ENCODE measurements around the gene ZCCHC7.

DNA sequence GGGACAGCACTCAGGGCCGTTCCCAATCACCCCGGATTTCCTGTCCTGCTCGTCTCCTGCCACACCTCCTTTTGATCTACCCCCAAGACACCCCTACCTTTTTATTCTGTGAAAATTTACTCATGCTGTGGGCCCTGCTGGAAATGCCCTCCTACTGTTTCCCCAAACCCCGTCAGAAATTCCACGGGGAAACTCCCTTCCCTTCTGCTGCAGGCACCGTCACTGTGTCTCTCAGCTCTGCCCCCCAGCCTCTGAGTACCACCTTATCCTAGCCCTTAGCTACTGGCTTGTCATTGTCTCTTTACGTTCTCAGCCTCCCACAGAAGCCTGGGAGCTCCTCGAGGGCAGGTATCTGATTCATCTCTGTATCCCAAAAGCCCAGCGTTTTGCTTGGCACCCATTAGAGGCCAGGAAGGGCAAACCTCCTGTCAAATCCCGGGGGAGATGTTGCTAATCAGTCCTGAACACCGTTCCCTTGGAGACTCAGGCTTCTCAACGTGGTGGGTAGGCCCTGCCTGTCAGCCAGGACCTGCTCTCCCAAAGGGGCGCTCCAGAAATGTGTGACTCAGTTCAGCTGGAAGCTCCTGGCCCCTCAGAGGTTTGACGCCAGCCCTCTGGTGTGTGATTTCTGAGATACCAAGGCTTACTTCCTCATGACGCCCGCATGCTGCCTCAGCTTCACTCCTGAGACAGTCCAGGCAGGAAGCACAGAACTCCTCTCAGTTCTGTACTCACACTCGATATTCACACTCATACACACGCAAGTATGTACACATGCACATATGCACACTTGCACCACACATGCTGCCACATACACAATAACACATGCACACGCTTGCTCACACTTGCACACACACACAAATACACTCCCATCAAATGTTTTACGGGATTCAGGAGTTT lies 251.4 kb downstream of the ZCCHC7 start:
- no peak for TF ChIP-seq TP53 (CRISPR knock-in tag; IDR thresholded peaks at IDR 0.05)
- TF ChIP-seq REST (IDR thresholded peaks at IDR 0.05): no peak
- TF ChIP-seq, protein P1, sequence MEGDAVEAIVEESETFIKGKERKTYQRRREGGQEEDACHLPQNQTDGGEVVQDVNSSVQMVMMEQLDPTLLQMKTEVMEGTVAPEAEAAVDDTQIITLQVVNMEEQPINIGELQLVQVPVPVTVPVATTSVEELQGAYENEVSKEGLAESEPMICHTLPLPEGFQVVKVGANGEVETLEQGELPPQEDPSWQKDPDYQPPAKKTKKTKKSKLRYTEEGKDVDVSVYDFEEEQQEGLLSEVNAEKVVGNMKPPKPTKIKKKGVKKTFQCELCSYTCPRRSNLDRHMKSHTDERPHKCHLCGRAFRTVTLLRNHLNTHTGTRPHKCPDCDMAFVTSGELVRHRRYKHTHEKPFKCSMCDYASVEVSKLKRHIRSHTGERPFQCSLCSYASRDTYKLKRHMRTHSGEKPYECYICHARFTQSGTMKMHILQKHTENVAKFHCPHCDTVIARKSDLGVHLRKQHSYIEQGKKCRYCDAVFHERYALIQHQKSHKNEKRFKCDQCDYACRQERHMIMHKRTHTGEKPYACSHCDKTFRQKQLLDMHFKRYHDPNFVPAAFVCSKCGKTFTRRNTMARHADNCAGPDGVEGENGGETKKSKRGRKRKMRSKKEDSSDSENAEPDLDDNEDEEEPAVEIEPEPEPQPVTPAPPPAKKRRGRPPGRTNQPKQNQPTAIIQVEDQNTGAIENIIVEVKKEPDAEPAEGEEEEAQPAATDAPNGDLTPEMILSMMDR (IDR thresholded peaks at IDR 0.05): no peak
- no peak for TF ChIP-seq KDM1A (IDR thresholded peaks at IDR 0.05; ENCODE audit: low read depth)
- TF ChIP-seq EHF (CRISPR knock-in tag; IDR thresholded peaks at IDR 0.05): no peak
- TF ChIP-seq MAX (IDR thresholded peaks at IDR 0.05): no peak
- no peak for TF ChIP-seq POLR2A (IDR thresholded peaks at IDR 0.05; ENCODE audit: low read length)
- TF ChIP-seq MYC (IDR thresholded peaks at IDR 0.05; ENCODE audit: borderline replicate concordance, low read length): no peak
- TF ChIP-seq POLR2AphosphoS2 (conservative IDR thresholded peaks at IDR 0.05; ENCODE audit: low read length): no peak
- no peak for TF ChIP-seq SMC3 (IDR thresholded peaks at IDR 0.05)
